Measurements from ENCODE around the gene OPN5.
A peak's percentile ranks its signal among the peaks of the same experiment; 100 is the strongest.

DNA sequence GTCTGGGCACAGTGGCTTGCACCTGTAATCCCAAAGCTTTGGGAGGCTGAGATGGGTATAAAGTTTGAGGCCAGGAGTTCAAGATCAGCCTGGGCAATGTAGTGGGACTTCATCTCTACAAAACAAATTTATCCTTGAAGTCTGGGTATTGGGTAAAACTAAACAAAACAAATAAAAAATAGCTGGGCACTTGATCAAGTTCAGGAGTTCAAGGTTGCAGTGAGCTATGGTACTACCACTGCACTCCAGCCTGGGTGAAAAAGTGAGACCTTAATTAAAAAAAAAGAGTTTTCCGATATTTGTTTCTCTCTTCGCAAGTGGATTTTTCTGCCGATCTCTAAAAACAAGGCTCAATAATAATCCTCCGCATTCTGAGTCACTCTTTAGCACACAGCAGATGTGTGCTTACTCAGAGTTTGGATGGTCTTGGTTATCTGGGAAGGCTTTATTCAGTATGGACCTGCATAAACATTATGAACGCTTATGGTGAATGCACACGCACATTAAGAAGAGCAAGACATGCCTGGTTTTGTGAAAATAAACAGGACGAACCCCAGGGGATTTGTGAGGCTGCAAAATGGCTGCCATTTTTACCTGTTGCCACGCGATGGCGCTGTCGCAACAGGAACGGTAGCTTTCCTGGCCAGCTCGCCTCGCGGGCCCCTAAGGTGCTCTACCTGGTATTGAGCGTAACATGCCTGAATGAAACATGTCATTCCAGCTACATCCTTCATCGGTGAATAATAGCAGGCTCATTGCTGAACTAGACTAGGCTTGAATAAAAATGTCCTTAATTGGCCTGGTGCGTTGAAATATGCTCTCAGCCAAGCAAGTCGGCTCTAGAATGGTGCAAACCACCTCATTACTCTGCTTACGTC is 6.0 kb downstream of the OPN5 start:
- peak; percentile 91 to 97 for TF ChIP-seq CTCF (conservative IDR thresholded peaks at IDR 0.05 in 1 of 2, IDR thresholded peaks at IDR 0.05 in 1 of 2; ENCODE audit: low read depth in 1 of 2, low read length in 2 of 2)
- TF ChIP-seq EZH2 (IDR thresholded peaks at IDR 0.05; ENCODE audit: low read length, missing control alignments), result no peak

Data from fibroblast of lung (primary cell).